HG03060 (cell line): Measurements from ENCODE around the gene PCSK2.

Source experiments
- ATAC-seq: cut with Tn5 transposase; IDR thresholded peaks from one replicate; pipeline ENCODE4 v1.9.1; 2021; ENCODE audit warnings: low read depth, moderate number of reproducible peaks; ENCODE audit not compliant: unreplicated experiment

PCSK2 gene

GRCh38 chr20:17500826-17501225 lies 274.0 kb downstream of the PCSK2 start:
- no peak for ATAC-seq

GRCh38 chr20:17501701-17502100 lies 274.9 kb downstream of the PCSK2 start:
- no peak for ATAC-seq

- no peak for ATAC-seq
Observed at GRCh38 chr20:17502105-17502504, 275.3 kb downstream of the PCSK2 start.

GRCh38 chr20:17503301-17504065 lies 276.6 kb downstream of the PCSK2 start:
- ATAC-seq: no peak

- ATAC-seq: peak; percentile 17
Observed at GRCh38 chr20:17504066-17504897, 277.4 kb downstream of the PCSK2 start.

- peak; percentile 47 for ATAC-seq
Observed at GRCh38 chr20:17504898-17505635, 278.2 kb downstream of the PCSK2 start.

GRCh38 chr20:17505636-17506517 lies 279.0 kb downstream of the PCSK2 start:
- ATAC-seq: peak; percentile 6

- no peak for ATAC-seq
Observed at GRCh38 chr20:17507032-17507431, 280.2 kb downstream of the PCSK2 start.

GRCh38 chr20:17507531-17507930 lies 280.7 kb downstream of the PCSK2 start:
- ATAC-seq: no peak

- ATAC-seq: no peak
Observed at GRCh38 chr20:17508756-17509155, 281.9 kb downstream of the PCSK2 start.

- ATAC-seq: no peak
Observed at GRCh38 chr20:17510548-17510947, 283.7 kb downstream of the PCSK2 start.

GRCh38 chr20:17511401-17511800 lies 284.6 kb downstream of the PCSK2 start:
- no peak for ATAC-seq

- no peak for ATAC-seq
Observed at GRCh38 chr20:17513939-17514338, 287.1 kb downstream of the PCSK2 start.

GRCh38 chr20:17515053-17515452 lies 288.2 kb downstream of the PCSK2 start:
- ATAC-seq: no peak

GRCh38 chr20:17518339-17519052 lies 291.7 kb downstream of the PCSK2 start:
- no peak for ATAC-seq

- ATAC-seq: no peak
Observed at GRCh38 chr20:17519606-17520285, 292.9 kb downstream of the PCSK2 start.

- ATAC-seq: no peak
Observed at GRCh38 chr20:17520583-17520982, 293.7 kb downstream of the PCSK2 start.

GRCh38 chr20:17522528-17522927 lies 295.7 kb downstream of the PCSK2 start:
- no peak for ATAC-seq

GRCh38 chr20:17523326-17523725 lies 296.5 kb downstream of the PCSK2 start:
- ATAC-seq: no peak
